GM12878 (cell line): ENCODE data around the gene MYRFL. TPM values are rescaled to one million over a fixed set of nuclear protein-coding genes. Genes with fewer than 3 reads are reported as not detected.

ENCODE experiments used
- ATAC-seq: fragments of 200-7000 bp; cut with Tn5 transposase; 3 replicates; pipeline ENCODE4 v1.9.1; 2020; ENCODE audit warnings: mild to moderate bottlenecking, moderate library complexity
- BruUV-seq: library from RNA; stranded (reverse); fragments of 400-500 nt; replicated peaks from 2 replicates; lab custom pipeline; 2021; lab: Mats Ljungman, UMichigan
- CTCF ChIA-PET: fragments of 300-600 bp; sonication (Branson Sonifier 250); formaldehyde crosslinking; extraction: SDS; loops from one replicate; lab custom pipeline; 2021; ENCODE audit warnings: inconsistent platforms; lab: Yijun Ruan, JAX
- POLR2A ChIA-PET: fragments of 350-600 bp; formaldehyde crosslinking; extraction: SDS; loops from one replicate; lab custom pipeline; 2021; ENCODE audit warnings: inconsistent platforms; lab: Charles Lee
- RAD21 ChIA-PET: fragments of 300-600 bp; sonication (Branson Sonifier 250); formaldehyde crosslinking; loops from one replicate; lab custom pipeline; 2023; ENCODE audit warnings: antibody characterized with exemption; ENCODE audit not compliant: unreplicated experiment; lab: Charles Lee
- SMC1A ChIA-PET: fragments of 300-600 bp; sonication (Branson Sonifier 250); formaldehyde crosslinking; loops from one replicate; lab custom pipeline; 2023; ENCODE audit not compliant: unreplicated experiment, uncharacterized antibody; lab: Charles Lee
- DNase-seq: peaks from one replicate; pipeline ENCODE4 v3.0.0-alpha.2; 2011; ENCODE audit warnings: low read depth, low spot score
- FAIRE-seq: peaks from 3 replicates; lab custom pipeline; 2011; peaks lifted over from hg19 to GRCh38; lab: Jason Lieb, UNC
- H2AFZ ChIP-seq: 2 replicates; pipeline ENCODE4 v1.6.0; 2011; ENCODE audit warnings: low read depth, low read length, control low read depth; ENCODE audit not compliant: control insufficient read depth
- H3K27ac ChIP-seq: 2 replicates; pipeline ENCODE4 v1.5.1; 2011; ENCODE audit warnings: control low read depth; ENCODE audit not compliant: control insufficient read depth, insufficient read depth
- H3K27me3 ChIP-seq, 2 experiments: replicated peaks in 1 of 2; 2 replicates each; pipeline versions ENCODE4 v1.6.0 to v1.6.1; 2011; ENCODE audit warnings: low read length in 1 of 2; ENCODE audit not compliant: control insufficient read depth in 2 of 2, insufficient read depth in 2 of 2
- H3K36me3 ChIP-seq, 2 experiments: 2 replicates each; pipeline ENCODE4 v1.5.1; 2011; ENCODE audit warnings: low read length in 1 of 2; ENCODE audit not compliant: control insufficient read depth in 2 of 2, insufficient read depth in 2 of 2
- H3K4me1 ChIP-seq: 2 replicates; pipeline ENCODE4 v1.6.1; 2011; ENCODE audit warnings: mild to moderate bottlenecking, low read length, moderate library complexity, mixed read lengths; ENCODE audit not compliant: control insufficient read depth, insufficient read depth
- H3K4me2 ChIP-seq: 2 replicates; pipeline ENCODE4 v1.6.0; 2011; ENCODE audit warnings: control low read depth; ENCODE audit not compliant: control insufficient read depth, insufficient read depth
- H3K4me3 ChIP-seq: fragments of 200-600 bp; sonication (generic); 2 replicates; pipeline ENCODE4 v1.5.1; 2016
- H3K79me2 ChIP-seq: 2 replicates; pipeline ENCODE4 v1.6.0; 2011; ENCODE audit warnings: low read length; ENCODE audit not compliant: control insufficient read depth, insufficient read depth
- H3K9ac ChIP-seq: 2 replicates; pipeline ENCODE4 v1.8.0; 2011; ENCODE audit warnings: low read length, control low read depth, mixed read lengths; ENCODE audit not compliant: control insufficient read depth, insufficient read depth
- H3K9me3 ChIP-seq: replicated peaks from 3 replicates; pipeline ENCODE4 v1.5.1; 2011; ENCODE audit warnings: mild to moderate bottlenecking, low read length; ENCODE audit not compliant: control insufficient read depth, insufficient read depth
- H4K20me1 ChIP-seq: 2 replicates; pipeline ENCODE4 v1.6.0; 2011; ENCODE audit not compliant: control insufficient read depth, insufficient read depth
- KAT2A ChIP-seq: conservative IDR thresholded peaks from 2 replicates; pipeline ENCODE4 v1.6.1; 2011; ENCODE audit warnings: low read depth, low read length; ENCODE audit not compliant: control insufficient read depth
- NFIC ChIP-seq: IDR thresholded peaks from 2 replicates; pipeline ENCODE4 v1.6.1; 2012; ENCODE audit warnings: low read depth, mild to moderate bottlenecking, inconsistent platforms, low read length, moderate library complexity
- NFXL1 ChIP-seq: fragments of 450-650 bp; IDR thresholded peaks from 2 replicates; pipeline ENCODE4 v1.6.1; 2017; ENCODE audit warnings: antibody characterized with exemption, mild to moderate bottlenecking, borderline replicate concordance
- NR2C2 ChIP-seq: IDR thresholded peaks from 2 replicates; pipeline ENCODE4 v1.6.1; 2011; ENCODE audit warnings: borderline replicate concordance, low read depth; ENCODE audit not compliant: control insufficient read depth, insufficient read length
- NRF1 ChIP-seq: conservative IDR thresholded peaks from 2 replicates; pipeline ENCODE4 v1.6.1; 2011; ENCODE audit warnings: mild to moderate bottlenecking, low read depth, low read length, improper control_type of control experiment
- PML ChIP-seq: IDR thresholded peaks from 2 replicates; pipeline ENCODE4 v1.6.1; 2012; ENCODE audit warnings: low read length, inconsistent platforms
- STAT1 ChIP-seq: fragments of 450-650 bp; conservative IDR thresholded peaks from 2 replicates; pipeline ENCODE4 v1.6.1; 2014; ENCODE audit warnings: antibody characterized with exemption, mild to moderate bottlenecking
- STAT3 ChIP-seq: IDR thresholded peaks from 2 replicates; pipeline ENCODE4 v1.6.1; 2011; ENCODE audit warnings: low read depth, low read length, improper control_type of control experiment
- TARDBP ChIP-seq: IDR thresholded peaks from 2 replicates; pipeline ENCODE4 v1.6.1; 2016; ENCODE audit warnings: borderline replicate concordance
- TCF7 ChIP-seq: IDR thresholded peaks from 2 replicates; pipeline ENCODE4 v1.6.1; 2014; ENCODE audit warnings: antibody characterized with exemption, borderline replicate concordance
- YBX1 ChIP-seq: fragments of 450-650 bp; IDR thresholded peaks from 2 replicates; pipeline ENCODE4 v1.6.1; 2016; ENCODE audit warnings: antibody characterized with exemption
- ZNF384 ChIP-seq: IDR thresholded peaks from 2 replicates; pipeline ENCODE4 v1.6.1; 2012; ENCODE audit warnings: low read depth, mild to moderate bottlenecking, low read length, improper control_type of control experiment, borderline replicate concordance
- WGBS: methylation state at CpG from one replicate; pipeline ENCODE4 v1.1.6; 2016; ENCODE audit warnings: low lambda C conversion rate; ENCODE audit not compliant: insufficient replicate concordance, insufficient coverage; ENCODE audit errors: missing lambda C conversion rate; 5-methylcytosine and 5-hydroxymethylcytosine counted together
- in situ Hi-C: fragments of 300-500 bp; cut with MboI; formaldehyde crosslinking; loops from 9 replicates; pipeline ENCODE4 v1.14.3; 2018; ENCODE audit warnings: mixed read lengths
- intact Hi-C: fragments of 100-400 bp; cut with micrococcal nuclease; formaldehyde crosslinking; loops from one replicate; pipeline ENCODE4 v1.14.2; 2022; ENCODE audit not compliant: unreplicated experiment
- polyA plus RNA-seq, 11 experiments: library from polyadenylated mRNA; depleted of rRNA in 4 of 11; unstranded in 6 of 11; stranded (reverse) in 5 of 11; fragments of >200 nt; fragmentation: Nextera tagmentation in 4 of 11; fragmentation: Illumina TruSeq in 1 of 11; extraction: Ambion mirVana in 4 of 11; extraction: Trizol in 1 of 11; gene quantifications; 1 replicate in 1 of 11; 2 replicates in 10 of 11; pipeline versions ENCODE4 v1.2.1 to v1.2.3, GENCODE V29; 2011 to 2016; ENCODE audit warnings: inconsistent platforms in 2 of 11, missing spikeins in 2 of 11, low read depth in 1 of 11
- total RNA-seq, 4 experiments: library from RNA; depleted of rRNA in 3 of 4; stranded (reverse); fragments of >200 nt in 3 of 4; fragmentation: Illumina TruSeq in 1 of 4; extraction: Trizol in 1 of 4; gene quantifications; 2 replicates each; pipeline versions ENCODE4 v1.2.1 to v1.2.3, GENCODE V29; 2013 to 2021
- TF ChIP-seq, protein P1 (sequence below): IDR thresholded peaks from 2 replicates; pipeline ENCODE4 v1.6.1; 2012; ENCODE audit warnings: low read depth, low read length, improper control_type of control experiment
- TF ChIP-seq, protein P2 (sequence below): fragments of 450-650 bp; IDR thresholded peaks from 2 replicates; pipeline ENCODE4 v1.6.1; 2017; ENCODE audit warnings: antibody characterized with exemption, mild to moderate bottlenecking, moderate library complexity
- TF ChIP-seq, protein P3 (sequence below): fragments of 450-650 bp; IDR thresholded peaks from 2 replicates; pipeline ENCODE4 v1.6.1; 2017; ENCODE audit warnings: mild to moderate bottlenecking
- TF ChIP-seq, protein P4 (sequence below): IDR thresholded peaks from 2 replicates; pipeline ENCODE4 v1.6.1; 2011; ENCODE audit warnings: borderline replicate concordance, low read depth, mild to moderate bottlenecking, moderate library complexity, mixed read lengths, low read length; ENCODE audit not compliant: insufficient read depth; ENCODE audit errors: extremely low read length

MYRFL gene
- total and polyA plus RNA-seq, 10 of the 15 experiments (the other 5 are each of a cell fraction or from before 2014, with no cell fraction given), result 0.24 to 1.8 (median 0.64) TPM

DNA sequence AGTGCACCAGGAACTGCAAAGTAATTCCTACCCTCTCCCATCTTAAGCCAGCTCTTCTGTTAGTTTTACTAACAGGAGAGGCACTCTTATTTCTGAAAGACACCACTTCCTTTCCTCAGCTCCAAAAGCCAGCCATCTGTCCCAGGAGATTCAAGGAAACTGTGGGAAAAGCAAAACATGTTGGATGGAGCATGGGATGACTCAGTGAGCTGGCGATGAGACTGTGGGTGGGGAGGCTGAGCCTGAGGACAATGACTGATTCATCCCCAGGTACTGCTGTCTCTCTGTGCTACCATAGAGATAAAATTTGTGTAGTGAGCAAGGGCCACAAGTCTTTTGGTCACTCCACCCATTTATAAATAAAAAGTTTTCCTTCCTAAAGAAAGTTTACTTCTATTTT lies 141.4 kb downstream of the MYRFL start (continued):
- TF ChIP-seq ZNF384 (no peak), NRF1 (no peak), YBX1 (no peak), NFIC (no peak), KAT2A (no peak)
- TF ChIP-seq, all 136 proteins: peak for 0

DNA sequence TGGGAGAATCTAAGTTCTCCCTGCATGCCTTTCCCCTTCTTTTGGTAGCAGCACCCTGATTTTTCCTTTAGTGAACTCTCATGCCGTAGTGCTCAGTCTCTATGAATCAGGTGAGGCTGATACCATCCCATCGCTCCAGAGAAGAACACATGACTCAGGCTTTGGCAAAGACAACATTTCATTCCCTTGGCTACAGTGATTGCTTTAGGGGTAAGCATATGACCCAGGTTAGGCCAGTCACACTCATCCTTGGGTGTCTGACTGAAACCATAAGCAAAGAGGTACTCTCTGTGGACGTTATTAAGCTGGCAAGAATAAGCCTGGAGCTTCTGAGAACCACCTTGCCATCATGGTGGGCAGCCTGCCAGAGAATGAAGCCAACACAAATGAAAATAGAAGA lies 141.8 kb downstream of the MYRFL start:
- intact Hi-C loops (no loop called here), in situ Hi-C loops (no loop called here)
- Histone ChIP-seq H3K9ac (no peak overlapping the region), H3K27ac (no peak overlapping the region), H3K4me3 (no peak overlapping the region), H3K4me1 (no peaks in the 10 kb centered on the region), H3K79me2 (no peaks in the 10 kb centered on the region), H4K20me1 (no peaks in the 10 kb centered on the region), H2AFZ (no peak overlapping the region)
- SMC1A ChIA-PET, result interaction anchor here (0.6 to 0.8 kb wide), 2 partner anchors 8 to 1992 kb away, joined by 3 to 4 read pairs; no protein-coding TSS in a partner anchor
- RAD21 ChIA-PET, result no interaction called here
- TF ChIP-seq TARDBP, result no peak
- TF ChIP-seq, protein P1, sequence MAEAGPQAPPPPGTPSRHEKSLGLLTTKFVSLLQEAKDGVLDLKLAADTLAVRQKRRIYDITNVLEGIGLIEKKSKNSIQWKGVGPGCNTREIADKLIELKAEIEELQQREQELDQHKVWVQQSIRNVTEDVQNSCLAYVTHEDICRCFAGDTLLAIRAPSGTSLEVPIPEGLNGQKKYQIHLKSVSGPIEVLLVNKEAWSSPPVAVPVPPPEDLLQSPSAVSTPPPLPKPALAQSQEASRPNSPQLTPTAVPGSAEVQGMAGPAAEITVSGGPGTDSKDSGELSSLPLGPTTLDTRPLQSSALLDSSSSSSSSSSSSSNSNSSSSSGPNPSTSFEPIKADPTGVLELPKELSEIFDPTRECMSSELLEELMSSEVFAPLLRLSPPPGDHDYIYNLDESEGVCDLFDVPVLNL, result no peak
- TF ChIP-seq, protein P2, sequence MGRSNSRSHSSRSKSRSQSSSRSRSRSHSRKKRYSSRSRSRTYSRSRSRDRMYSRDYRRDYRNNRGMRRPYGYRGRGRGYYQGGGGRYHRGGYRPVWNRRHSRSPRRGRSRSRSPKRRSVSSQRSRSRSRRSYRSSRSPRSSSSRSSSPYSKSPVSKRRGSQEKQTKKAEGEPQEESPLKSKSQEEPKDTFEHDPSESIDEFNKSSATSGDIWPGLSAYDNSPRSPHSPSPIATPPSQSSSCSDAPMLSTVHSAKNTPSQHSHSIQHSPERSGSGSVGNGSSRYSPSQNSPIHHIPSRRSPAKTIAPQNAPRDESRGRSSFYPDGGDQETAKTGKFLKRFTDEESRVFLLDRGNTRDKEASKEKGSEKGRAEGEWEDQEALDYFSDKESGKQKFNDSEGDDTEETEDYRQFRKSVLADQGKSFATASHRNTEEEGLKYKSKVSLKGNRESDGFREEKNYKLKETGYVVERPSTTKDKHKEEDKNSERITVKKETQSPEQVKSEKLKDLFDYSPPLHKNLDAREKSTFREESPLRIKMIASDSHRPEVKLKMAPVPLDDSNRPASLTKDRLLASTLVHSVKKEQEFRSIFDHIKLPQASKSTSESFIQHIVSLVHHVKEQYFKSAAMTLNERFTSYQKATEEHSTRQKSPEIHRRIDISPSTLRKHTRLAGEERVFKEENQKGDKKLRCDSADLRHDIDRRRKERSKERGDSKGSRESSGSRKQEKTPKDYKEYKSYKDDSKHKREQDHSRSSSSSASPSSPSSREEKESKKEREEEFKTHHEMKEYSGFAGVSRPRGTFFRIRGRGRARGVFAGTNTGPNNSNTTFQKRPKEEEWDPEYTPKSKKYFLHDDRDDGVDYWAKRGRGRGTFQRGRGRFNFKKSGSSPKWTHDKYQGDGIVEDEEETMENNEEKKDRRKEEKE, result no peak
- TF ChIP-seq NFXL1, result no peak
- no peak for TF ChIP-seq STAT3
- TF ChIP-seq, protein P3, sequence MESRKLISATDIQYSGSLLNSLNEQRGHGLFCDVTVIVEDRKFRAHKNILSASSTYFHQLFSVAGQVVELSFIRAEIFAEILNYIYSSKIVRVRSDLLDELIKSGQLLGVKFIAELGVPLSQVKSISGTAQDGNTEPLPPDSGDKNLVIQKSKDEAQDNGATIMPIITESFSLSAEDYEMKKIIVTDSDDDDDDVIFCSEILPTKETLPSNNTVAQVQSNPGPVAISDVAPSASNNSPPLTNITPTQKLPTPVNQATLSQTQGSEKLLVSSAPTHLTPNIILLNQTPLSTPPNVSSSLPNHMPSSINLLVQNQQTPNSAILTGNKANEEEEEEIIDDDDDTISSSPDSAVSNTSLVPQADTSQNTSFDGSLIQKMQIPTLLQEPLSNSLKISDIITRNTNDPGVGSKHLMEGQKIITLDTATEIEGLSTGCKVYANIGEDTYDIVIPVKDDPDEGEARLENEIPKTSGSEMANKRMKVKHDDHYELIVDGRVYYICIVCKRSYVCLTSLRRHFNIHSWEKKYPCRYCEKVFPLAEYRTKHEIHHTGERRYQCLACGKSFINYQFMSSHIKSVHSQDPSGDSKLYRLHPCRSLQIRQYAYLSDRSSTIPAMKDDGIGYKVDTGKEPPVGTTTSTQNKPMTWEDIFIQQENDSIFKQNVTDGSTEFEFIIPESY, result no peak
- no peak for TF ChIP-seq STAT1
- no peak for TF ChIP-seq NR2C2
- TF ChIP-seq, protein P4, sequence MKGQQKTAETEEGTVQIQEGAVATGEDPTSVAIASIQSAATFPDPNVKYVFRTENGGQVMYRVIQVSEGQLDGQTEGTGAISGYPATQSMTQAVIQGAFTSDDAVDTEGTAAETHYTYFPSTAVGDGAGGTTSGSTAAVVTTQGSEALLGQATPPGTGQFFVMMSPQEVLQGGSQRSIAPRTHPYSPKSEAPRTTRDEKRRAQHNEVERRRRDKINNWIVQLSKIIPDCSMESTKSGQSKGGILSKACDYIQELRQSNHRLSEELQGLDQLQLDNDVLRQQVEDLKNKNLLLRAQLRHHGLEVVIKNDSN, result no peak
- TF ChIP-seq TCF7, result no peak
- TF ChIP-seq PML, result no peak
- TF ChIP-seq, all 136 proteins: peak for 0
- no peak for ATAC-seq
- ChIA-PET CTCF (no interaction called here), POLR2A (no interaction called here)
- Histone ChIP-seq H3K9me3 (no peaks in the 10 kb centered on the region), H3K27me3 (no peaks in the 10 kb centered on the region), H3K4me2 (no peak overlapping the region), H3K36me3 (no peaks in the 10 kb centered on the region)
- BruUV-seq, result no TSS peak
- WGBS, result 3% methylated on average over 3 of the region's 3 CpGs
- no peak for DNase-seq
- FAIRE-seq, result peak; percentile 27
